ENCODE measurements around the gene GOLGA8N.

DNA sequence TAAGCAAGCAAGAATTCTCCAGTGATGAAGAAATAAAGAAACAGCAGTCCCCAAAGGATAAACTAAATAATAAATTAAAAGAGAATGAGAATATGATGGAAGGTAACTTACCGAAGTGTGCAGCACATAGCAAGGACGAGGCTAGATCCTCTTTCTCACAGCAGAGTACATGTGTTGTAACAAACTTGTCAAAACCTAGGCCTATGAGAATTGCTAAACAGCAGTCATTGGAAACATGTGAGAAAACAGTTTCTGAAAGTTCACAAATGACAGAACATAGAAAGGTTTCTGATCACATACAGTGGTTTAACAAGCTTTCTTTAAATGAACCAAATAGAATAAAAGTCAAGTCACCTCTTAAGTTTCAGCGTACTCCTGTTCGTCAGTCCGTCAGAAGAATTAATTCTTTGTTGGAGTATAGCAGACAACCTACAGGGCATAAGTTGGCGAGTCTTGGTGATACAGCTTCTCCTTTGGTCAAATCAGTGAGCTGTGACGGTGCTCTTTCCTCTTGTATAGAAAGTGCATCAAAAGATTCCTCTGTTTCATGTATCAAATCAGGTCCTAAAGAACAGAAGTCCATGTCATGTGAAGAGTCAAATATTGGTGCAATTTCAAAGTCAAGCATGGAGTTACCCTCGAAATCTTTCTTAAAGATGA is 43.8 kb downstream of the GOLGA8N start:
- TF ChIP-seq POLR2A (IDR thresholded peaks at IDR 0.05) (no peak), EP300 (IDR thresholded peaks at IDR 0.05) (no peak)
- TF ChIP-seq, protein P1, sequence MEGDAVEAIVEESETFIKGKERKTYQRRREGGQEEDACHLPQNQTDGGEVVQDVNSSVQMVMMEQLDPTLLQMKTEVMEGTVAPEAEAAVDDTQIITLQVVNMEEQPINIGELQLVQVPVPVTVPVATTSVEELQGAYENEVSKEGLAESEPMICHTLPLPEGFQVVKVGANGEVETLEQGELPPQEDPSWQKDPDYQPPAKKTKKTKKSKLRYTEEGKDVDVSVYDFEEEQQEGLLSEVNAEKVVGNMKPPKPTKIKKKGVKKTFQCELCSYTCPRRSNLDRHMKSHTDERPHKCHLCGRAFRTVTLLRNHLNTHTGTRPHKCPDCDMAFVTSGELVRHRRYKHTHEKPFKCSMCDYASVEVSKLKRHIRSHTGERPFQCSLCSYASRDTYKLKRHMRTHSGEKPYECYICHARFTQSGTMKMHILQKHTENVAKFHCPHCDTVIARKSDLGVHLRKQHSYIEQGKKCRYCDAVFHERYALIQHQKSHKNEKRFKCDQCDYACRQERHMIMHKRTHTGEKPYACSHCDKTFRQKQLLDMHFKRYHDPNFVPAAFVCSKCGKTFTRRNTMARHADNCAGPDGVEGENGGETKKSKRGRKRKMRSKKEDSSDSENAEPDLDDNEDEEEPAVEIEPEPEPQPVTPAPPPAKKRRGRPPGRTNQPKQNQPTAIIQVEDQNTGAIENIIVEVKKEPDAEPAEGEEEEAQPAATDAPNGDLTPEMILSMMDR (IDR thresholded peaks at IDR 0.05) = no peak
